HG03442 (cell line): ENCODE data around the gene LAMTOR5.
A peak's percentile ranks its signal among the peaks of the same experiment; 100 is the strongest.
"Not testable (repeated sequence)": the region's sequence is repeated elsewhere in the genome, so short reads cannot be mapped to it uniquely, and the experiment has no call there.

Experiments
- ATAC-seq: cut with Tn5 transposase; IDR thresholded peaks from one replicate; pipeline ENCODE4 v1.9.1; 2021; ENCODE audit warnings: mild to moderate bottlenecking, moderate library complexity; ENCODE audit not compliant: unreplicated experiment

LAMTOR5 gene

DNA sequence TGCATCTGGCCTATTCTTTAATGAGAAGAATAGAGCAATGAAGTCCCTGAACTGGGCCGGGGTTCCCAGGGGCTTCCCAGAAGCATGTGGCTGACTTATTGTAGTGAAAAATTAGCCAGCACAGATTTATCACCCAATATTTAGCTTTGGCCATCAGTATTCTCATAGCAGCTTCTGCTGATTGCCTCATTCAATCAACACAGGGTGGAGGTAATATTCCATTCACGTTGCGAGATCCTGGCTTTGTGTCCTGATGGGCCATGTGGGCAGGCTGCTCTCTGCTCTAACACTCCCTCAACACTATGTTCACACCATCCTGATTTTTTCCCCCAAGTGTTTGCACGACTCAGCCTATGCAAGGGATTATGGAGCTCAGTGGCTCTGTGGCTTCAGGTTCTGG is 21.5 kb upstream of the LAMTOR5 start:
- no peak for ATAC-seq

DNA sequence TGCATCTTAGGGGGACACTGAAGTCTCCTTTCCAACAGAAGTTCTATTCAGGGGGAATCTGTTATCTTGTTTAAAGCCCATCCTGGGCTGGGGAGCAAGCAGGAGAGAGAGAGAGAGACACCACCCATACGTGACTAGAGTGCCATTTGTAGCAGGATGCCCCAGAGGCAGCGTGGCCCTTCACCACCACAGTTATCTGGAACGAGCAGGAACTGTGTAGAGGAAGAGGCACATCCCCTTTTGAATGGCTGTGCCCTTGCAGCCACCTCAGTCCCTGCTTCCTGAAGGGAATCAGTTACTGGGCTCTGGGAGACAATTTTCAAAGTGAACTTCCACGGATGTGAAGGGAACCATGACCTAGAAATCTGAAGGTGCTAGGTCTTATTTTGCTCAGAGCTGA is 19.4 kb upstream of the LAMTOR5 start:
- no peak for ATAC-seq

DNA sequence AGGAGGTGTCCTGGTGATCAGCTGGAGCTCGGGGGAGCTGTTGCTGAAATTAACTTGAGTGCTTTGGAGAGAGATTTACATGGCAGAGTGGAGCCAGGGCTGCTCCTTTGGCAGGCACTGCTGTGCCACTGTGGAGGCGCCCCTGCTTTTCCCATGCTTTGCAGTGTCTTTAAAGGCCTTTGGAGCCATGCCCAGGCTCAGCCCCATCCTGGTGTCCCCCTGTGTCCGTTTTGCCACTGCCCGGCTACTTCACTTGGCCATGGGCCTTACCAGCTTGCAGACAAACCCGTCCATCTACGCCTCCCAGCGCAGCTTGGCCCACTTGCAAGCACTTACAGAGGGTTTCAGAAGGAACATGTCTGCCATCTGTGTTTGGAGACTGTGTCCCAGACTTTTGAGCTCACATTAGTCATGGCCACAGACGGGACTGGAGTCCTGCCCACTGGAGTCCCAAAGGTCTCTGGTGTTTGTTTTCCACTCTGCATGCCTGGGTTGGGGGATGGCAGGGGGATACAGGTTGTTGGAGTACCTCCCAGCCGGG is 18.2 kb upstream of the LAMTOR5 start:
- ATAC-seq = no peak

DNA sequence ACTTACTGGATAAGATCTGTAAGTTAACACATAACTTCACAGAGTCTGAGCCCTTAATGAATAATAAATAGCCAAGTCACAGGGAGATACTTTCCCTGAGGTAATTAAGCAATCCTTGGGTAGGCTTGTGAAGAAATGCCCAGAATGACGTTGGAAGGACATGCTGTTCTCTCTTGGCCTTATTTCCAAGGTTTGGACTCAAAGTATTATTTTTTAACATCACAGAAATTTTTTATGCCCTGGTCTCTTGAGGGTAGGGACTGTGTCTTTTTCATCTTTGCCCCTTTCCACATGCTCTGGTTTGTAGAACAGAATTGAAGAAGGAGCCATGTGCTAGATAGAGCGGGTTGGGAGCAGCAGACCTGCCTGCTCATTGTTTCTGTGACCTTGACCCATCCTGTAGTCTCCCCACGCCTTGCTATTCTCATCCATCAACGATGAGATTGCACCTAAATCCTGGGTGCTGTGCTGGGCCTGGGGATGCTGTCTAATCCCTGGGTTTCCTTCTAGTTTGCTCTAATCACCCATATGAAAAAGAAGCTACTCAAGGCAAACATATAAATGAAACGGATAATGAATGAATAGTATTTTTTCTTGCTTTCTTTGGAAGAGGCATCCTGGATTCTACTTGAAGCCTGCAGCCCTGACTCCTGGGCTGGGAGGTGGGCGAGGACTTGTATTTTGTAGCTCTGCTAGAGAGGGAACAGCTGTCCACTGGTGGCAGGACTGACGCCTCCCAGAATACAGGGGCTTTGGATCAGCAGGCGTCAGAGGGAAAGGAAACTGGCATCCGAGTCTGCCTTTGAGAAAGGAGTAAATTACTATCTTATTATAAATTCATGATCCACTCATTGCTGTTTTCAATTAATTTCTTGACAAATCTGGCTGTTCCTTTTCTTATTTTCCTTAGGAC is 17.5 kb upstream of the LAMTOR5 start:
- no peak for ATAC-seq

DNA sequence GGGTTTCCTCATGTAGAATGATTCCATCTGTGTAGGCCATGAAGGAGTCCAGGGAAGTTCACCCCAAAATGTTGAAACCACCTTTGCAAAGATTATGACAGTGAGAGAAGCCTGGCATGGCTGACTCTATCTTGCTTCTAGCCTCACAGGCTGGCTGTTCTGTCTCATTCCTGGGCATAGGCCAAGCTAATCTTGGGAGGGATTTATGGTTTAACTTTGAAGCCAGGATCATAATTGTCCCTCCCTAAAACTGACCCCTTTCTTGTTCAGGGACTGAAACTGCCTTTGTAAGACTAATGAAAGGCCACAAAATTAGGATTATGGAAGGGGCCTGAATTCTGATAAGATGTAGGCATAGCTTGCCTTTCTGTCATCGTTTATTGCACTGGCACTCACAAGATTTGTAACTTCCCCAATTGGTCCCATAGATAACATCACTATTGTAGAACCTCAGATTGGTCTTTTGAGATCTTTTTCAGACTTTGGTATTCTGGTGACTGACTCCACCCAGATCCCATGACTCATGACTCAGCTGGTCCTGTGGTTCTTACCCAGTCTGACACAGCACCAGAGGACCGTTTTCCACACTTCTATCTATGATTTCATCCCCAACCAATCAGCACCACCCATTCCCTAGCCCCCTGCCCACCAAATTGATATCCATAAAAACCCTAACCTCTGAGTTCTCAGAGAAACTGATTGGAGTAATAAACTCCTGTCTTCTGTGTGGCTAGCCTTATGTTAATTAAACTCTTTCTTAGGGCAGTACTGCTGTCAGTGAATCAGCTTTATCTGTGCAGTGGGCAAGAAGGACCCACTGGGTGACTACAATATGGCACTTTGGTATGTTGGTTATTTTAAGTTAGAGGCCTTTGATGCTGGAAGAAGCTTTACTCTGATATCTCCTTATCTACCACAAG is 13.6 kb upstream of the LAMTOR5 start:
- ATAC-seq = no peak

DNA sequence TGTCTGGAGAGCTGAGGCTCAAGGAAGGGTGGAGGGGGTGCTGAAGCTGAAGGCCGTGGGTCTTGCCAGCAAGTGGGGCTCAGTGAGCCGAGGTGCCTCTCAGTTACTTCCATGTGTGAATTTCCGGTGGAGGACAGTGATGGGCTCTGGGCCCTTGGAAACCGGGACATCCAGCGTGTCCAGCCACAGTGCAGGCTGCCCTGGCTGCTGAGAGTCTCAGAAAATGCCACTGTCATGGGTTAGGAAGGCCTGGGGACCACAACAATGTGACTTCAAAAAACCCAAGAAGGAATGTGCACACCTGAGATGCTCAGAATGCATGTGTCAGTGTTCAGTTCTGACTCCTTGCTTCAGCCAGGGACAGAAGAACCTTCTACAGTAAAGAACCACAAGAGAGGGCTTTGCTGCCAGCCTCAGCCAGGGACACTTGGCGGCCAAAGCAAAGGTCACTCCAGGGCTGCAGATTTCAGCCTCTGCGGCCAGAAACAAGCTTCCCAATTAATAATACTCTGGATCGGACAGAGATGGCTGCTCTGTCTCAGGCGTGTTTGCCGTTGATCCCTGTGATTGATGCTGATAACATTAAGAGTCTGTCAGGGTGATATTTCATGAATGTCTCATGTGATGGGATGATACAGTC is 12.6 kb upstream of the LAMTOR5 start:
- ATAC-seq = no peak

DNA sequence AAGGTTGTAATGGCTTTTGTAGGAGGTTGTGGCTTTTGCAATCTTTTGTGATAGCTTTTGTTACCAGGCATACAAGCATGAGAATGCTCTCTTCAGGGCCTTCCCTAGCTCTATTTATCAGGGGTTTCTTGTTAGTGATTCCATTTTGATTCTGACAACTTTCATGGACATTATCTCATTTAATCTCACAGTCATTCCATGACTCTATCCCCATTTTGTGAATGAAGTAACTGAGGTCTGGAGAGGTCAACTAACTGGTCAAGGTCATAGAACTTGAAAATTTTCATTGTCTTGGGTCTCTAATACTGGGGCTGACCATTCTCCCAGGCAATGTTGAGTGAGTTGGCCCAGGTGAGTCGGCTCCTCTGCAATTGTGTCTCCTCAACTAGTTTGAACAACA is 11.2 kb upstream of the LAMTOR5 start:
- ATAC-seq = no peak

DNA sequence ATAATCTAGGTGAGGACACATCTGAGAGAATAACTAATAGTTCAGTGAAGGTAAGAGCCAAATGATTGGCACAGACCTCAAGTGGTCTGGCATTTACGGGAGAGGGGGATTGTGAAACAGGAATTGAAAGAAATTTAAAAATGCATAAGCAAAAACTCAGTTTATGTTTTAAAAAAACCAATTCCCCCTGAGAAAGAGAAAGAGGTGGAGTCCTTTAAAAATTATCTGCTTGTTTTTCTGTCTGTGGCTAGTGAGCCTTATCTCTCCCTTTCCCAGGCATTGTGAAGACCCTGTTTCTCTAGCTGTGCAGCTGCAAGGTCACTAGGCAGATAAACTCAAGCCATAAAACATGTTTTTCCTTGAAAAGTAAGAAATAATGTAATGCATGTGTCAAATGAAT is 5.6 kb upstream of the LAMTOR5 start:
- ATAC-seq = not testable (repeated sequence)

DNA sequence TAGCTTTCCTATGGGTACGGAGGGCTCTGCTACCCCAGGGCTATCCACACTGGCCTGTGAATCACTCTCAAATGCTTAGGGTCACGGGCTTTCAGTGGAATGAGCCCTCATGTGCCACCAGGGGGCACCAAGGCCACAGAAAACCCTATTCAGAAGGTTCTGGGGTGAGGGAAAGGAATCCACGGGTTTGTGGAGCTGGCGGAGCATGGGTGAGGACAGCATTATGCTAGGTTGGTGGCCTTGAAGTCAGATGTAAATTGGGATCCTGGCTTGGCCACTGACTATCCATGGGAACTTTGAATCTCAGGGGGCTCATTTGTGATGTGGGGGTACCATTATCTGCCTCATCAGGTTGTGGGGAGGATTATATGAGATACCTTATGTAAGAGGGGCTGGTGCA is 5.1 kb upstream of the LAMTOR5 start:
- peak; percentile 41 for ATAC-seq

DNA sequence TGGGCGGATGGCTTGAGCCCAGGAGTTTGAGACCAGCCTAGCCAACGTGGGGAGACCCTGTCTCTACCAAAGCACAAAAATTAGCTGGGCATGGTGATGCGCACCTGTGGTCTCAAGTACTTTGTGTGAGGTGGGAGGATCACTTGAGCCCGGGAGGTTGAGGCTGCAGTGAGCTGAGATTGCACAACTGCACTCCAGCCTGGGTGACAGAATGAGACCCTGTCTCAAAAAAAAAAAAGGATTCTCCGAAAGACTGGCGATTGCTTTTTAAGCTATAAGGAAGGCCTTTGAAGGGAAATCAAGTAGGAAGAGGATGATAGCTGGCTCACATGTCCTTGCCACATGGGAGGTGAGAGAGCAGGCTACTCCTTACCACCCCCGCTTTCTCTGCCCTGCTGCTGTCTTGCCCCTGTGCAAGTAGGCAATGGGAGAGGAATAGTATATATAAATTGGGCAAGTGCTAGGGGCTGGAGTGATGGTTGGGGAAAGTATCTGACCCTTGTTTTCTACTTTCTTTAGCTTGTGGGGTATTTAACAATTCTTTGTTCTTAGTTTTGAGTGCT is 3.8 kb upstream of the LAMTOR5 start:
- ATAC-seq = no peak

DNA sequence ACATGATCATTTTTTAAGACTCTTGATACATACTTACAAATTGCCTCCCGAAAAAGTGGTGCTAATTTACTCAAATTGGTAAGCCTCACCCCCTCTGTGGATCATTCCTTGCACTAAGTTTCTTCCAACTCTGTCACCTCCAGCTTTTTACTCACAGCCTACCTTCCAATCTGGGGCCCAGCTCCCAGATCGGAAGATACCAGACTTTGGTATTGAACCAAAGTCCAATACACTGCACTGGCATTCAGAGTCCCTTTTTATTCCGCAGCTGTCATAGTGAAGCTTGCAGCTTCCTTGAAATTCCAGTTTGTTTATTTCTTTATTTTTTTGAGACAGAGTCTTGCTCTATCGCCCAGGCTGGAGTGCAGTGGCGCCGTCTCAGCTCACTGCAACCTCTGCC is 1.8 kb upstream of the LAMTOR5 start:
- ATAC-seq = no peak

DNA sequence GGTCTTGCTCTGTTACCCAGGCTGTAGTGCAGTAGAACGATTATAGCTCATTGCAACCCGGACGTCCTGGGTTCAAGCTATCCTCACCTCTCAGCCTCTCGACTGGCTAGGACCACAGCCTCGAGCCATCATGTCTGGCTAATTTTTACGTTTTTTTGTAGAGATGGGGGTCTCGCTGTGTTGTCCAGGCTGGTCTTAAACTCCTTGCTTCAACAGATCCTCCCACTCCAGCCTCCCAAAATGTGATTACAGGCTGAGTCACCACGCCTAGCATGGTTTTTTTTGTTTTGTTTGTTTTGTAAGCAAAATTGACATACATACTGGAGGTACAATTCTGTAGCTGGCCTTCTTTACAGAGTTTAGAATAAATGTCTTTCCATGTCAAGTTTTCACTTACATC is 994 bp upstream of the LAMTOR5 start:
- no peak for ATAC-seq

DNA sequence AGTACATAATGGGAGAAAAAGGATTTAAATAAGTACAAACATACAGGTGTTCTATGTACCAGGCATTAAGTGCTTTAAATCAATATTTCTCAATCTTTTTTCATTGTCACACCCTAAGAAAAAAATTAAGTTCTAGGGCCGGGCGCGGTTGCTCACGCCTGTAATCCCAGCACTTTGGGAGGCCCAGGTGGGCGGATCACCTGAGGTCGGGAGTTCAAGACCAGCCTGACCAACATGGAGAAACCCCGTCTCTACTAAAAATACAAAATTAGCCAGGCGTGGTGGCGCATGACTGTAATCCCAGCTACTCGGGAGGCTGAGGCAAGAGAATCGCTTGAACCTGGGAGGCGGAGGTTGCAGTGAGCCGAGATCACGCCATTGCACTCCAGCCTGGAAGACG is 1.1 kb downstream of the LAMTOR5 start:
- not testable (repeated sequence) for ATAC-seq

DNA sequence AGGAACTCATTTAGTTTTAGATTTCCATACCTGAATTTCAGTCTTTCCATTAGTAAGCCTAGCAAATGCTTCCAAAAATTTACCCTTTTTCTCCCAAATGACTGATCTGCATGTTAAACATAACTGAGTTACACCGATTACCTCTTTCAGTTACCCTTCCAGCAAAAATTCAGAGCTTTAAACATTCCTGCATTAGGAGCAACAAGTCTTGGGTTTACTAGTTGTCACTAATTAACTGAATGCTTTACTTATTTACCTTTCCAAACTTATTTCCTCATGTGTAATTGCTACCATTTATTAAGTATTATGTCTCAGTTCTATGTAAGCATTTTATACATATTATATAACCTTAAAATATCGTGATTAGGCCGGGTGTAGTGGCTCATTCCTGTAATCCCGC is 3.1 kb downstream of the LAMTOR5 start:
- ATAC-seq = no peak

DNA sequence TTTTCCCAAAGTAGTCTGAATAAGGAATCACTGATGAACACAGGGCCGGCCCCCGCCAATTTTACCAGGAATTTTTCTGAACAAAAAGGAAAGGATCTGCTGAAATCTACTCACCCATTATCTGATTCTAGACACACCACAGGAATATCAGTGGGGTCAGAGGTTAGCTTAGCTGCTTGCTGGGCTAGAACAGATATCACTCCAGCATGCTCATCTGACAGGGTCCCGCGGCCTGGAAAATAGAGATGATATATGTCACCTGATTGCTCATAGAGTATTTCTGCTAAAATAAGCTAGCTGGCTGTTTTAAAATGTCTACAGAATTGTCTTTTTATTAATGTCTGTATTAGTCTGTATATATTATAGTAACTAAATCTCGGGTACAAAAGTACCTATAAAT is 3.7 kb downstream of the LAMTOR5 start:
- no peak for ATAC-seq

DNA sequence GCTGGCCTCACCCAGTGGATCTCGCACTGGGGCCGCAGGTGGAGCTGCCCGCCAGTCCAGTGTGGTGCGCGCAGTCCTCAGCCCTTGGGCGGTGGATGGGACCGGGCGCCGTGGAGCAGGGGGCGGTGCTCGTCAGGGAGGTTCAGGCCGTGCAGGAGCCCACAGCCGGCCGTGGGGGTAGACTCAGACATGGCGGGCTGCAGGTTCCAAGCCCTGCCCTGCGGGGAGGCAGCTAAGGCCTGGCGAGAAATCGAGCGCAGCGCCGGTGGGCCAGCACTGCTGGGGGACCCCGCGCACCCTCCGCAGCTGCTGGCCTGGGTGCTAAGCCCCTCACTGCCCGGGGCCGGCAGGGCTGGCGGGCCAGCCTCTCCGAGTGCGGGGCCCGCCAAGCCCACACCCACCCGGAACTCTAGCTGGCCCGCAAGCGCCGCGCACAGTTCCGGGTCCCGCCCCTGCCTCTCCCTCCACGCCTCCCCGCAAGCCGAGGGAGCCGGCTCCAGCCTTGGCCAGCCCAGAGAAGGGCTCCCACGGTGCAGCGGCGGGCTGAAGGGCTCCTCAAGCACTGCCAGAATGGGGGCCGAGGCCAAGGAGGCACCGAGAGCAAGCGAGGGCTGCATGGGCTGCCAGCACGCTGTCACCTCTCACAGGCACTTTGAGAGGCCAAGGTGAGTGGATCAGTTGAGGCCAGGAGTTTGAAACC is 11.1 kb downstream of the LAMTOR5 start:
- not testable (repeated sequence) for ATAC-seq

DNA sequence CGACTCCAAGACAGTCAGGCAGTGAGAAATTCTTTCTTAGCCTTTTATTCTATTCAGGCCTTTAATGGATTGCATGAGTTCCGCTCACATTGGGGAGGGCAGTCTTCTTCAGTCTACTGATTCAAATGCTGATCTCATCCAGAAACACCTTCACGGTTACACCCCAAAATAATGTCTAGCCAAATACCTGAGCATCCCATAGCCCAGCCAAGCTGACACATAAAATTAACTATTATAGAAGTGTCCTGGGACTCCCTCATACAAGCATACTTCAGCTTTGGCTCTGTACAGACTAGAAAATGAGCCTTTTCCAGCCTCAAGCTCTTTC is 13.0 kb downstream of the LAMTOR5 start:
- ATAC-seq = no peak

DNA sequence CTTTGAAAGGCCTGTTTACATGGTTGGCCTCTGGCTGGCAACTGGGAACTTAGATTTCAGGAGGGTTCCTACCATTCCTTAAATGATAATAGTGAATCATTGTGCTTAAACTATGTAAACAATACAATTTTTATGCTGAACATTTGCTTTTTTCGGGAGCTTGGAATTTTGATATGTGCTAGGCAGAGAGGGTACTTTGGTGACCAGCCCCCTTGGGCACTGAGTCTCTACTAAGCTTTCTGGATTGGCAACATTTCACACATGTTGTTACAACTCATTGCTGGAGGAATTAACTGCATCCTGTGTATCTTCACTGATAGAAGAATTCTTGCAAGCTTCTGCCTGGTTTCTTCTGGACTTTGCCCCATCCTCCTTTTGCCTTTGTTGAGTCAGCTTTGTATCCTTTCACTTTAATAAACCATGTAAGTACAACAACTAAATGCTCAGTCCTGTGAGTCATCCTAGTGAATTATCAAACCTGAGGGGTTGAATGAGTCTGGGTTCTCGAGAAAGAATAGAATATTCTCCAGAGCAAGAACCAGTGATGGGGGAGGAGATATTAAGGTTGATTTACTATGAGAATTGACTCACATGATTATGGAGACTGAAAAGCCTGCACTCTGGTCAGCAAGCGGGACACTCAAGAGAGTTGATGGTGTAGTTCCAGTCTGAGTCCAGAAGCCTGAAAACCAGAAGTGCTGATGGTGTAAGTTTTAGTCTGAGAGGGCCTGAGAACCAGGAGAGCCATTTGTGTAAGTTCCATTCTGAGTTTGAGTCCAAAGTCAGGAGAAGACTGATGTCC is 13.6 kb downstream of the LAMTOR5 start:
- no peak for ATAC-seq

DNA sequence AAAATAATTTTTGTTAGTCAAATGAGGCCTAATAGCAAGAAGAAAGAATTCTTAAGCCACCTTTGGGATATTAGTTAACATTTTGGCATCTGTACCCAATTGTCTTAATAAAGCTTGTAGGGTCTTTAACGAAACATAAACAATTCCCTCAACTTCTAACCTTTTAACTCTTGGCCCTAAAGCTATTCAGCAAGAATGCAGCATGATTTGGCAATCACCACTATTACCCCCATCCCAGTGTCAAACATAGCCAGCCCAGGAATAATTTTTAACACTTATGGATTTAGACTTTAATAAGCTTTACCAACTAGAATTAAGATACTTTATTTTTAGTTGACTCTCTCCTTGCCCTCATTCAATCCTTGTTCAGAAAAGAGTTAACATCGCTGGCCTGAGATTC is 14.2 kb downstream of the LAMTOR5 start:
- ATAC-seq = no peak
